GM12875 (cell line): ENCODE measurements around the gene COX6B2.

Experiments
- H3K4me3 ChIP-seq: one replicate; pipeline ENCODE4 v1.5.1; 2011; ENCODE audit warnings: low read depth, low read length, control low read depth
- TF ChIP-seq, protein P1 (sequence below): IDR thresholded peaks from 2 replicates; pipeline ENCODE4 v1.5.1; 2011; ENCODE audit warnings: low read depth, mild to moderate bottlenecking, control low read depth, inconsistent platforms, low read length, moderate library complexity, borderline replicate concordance; ENCODE audit not compliant: insufficient read depth

The COX6B2 gene

DNA sequence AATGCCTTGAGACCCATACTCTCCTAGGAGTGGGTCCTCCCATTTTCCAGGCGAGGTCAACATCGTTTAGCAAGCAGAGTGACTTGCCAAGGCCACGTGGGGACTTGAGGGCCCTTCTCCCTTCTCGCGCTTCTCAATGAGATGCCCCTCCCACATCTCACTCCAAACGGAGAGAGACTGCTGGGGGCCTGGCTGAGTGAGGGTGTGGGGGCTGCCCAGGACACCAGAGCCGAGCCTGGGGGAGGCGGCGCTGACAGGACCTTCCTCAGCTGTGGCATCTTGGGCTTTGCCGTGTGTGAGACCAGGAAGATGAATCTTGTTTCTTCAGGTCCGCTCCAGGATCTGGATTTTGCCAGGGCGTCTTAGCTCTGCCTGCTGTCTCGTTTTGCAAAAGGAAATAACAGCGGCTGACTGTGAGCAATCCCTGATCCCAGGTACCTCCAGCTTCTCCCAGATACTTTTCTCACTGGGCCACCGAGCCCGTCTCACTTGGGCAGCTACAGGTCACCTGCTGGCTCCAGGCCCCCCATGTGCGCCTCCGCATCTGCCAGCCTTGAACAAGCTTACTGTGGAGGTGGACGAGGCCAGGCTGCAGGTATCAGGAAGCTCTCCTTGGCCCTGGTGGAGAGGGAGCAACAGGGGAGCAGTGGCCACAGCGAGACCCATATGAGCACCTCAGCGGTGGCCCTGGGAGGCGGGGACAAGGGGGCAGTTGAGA is 6.0 kb downstream of the COX6B2 start:
- H3K4me3 ChIP-seq, result no peak overlapping the region
- TF ChIP-seq, protein P1, sequence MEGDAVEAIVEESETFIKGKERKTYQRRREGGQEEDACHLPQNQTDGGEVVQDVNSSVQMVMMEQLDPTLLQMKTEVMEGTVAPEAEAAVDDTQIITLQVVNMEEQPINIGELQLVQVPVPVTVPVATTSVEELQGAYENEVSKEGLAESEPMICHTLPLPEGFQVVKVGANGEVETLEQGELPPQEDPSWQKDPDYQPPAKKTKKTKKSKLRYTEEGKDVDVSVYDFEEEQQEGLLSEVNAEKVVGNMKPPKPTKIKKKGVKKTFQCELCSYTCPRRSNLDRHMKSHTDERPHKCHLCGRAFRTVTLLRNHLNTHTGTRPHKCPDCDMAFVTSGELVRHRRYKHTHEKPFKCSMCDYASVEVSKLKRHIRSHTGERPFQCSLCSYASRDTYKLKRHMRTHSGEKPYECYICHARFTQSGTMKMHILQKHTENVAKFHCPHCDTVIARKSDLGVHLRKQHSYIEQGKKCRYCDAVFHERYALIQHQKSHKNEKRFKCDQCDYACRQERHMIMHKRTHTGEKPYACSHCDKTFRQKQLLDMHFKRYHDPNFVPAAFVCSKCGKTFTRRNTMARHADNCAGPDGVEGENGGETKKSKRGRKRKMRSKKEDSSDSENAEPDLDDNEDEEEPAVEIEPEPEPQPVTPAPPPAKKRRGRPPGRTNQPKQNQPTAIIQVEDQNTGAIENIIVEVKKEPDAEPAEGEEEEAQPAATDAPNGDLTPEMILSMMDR, result no peak

DNA sequence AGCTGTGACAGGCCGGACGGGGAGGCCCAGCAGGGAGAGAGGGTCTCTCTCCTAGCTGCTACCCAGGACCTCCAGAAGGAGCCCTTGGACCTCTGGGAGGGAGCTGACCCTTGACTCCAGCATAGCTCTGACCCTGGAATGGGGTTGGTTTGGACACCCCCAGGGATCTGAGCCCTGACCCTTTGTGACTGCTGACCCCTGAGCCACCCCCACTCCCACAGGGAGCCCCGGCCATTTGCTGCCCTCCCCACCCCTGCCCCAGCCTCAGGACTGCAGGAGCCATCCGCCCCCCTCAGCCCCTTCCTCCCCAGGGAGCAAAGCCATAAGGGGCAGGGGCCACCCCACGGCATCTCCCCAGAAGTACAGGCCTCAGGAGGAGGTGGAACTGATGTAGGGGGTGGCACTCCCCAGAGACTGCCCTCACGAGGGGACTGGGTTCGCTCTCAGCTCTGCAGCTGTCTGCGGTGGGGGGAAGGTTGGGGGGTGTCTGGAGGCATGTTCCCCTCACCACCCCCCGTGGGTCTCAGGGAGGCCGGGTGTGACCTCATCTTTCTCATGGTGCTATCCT is 7.0 kb downstream of the COX6B2 start:
- TF ChIP-seq, protein P1, result no peak
- no peak overlapping the region for H3K4me3 ChIP-seq

DNA sequence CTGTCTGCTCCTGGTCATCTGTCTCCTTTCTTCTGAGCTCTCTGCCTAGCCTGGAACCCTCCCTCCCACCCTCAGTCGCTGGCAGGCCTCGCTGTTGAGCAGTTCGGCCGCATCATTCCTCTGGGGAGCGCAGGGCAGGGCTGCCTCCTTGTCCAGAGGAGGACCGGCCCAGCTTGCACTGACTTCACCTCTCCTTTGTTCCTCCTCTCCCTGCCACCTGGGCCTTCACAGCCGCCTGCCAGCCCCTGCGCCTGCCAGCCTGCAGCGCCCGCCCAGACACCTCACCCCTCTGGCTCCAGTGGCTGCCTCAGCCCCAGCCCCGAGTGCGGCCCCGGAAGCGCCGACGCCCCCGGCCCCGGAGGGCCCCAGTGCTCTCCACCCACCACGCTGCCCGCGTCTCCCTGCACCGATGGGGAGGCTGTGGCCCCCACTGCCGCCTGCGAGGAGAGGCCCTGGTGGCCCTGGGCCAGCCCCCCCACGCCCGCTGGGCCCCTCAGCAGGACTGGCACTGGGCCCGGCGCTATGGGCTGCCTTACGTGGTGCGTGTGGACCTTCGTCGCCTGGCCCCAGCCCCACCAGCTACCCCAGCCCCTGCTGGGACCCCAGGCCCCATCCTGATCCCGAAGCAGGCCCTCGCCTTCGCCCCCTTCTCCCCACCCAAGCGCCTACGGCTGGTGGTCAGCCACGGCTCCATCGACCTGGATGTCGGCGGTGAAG is 7.6 kb downstream of the COX6B2 start:
- H3K4me3 ChIP-seq, result no peak overlapping the region
- TF ChIP-seq, protein P1, result no peak

DNA sequence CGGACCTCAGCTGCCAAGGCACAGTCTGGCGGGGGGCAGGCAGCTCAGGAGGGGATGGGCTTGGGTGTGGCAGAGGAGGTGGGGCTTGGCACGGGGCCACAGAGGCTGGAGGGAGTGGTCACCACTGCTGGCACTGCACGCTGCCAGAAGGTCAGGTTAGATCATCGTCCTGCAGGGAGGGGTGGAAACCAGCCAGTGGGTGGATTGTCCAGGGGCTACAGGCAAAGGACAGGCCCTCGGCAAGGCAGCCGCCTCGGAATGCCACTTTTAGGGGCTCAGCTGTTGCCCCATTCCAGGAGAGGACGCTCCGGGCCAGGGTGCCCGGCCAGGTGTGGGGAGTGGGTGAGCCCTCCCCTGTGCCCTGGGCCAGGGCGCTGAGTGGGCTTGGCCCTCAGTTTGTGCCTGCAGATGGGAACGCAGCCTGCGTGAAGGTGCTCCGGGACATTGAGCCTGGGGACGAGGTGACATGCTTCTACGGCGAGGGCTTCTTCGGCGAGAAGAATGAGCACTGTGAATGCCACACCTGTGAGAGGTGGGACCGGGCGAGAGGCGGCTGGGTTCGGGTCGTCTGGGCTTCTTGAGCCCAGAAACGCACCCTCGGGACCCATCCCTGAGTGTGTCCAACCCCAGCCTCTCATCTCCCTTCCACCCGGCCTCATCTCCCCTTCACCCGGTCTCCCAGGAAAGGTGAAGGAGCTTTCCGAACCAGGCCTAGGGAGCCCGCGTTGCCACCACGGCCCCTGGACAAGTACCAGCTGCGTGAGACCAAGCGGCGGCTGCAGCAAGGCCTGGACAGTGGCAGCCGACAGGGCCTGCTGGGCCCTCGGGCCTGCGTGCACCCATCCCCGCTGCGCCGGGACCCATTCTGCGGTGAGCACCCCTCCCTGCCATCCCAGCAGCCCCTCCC is 8.4 kb downstream of the COX6B2 start:
- H3K4me3 ChIP-seq, result no peak overlapping the region
- TF ChIP-seq, protein P1, result no peak

DNA sequence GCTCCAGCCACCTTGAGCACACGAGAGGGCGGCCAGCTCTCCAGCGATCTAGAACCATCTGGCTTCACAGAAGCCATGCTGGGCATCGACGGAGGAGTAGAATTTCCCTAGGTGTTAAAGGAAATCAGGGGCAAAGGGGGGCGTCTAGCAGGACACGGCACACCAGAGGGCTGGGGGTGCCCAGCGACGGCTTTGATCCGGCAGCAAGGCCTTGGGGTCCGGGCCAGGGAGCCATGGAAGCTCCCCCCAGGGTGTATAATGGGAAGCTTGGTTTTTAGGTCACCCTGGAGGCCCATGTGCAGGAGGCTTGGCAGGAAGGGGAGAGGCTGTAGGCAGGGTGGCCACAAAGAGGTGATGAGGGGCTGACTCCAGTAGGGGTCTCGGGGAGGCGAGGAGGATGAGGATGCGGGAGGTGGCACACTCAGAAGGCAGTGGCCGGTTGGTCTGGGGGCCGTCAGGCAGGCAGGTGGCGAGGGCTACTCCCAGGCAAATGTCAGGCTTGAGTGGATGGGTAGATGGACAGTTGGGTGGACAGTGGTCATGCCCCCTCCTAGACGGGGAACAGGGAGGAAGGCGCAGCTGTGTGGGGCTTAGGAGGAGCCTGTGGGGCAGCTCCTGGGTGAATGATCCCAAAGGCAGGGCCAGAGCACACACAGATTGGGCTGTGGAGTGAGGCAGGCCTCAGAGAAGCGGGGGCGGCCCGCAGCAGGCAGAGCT is 9.3 kb downstream of the COX6B2 start:
- TF ChIP-seq, protein P1, result no peak
- no peak overlapping the region for H3K4me3 ChIP-seq

DNA sequence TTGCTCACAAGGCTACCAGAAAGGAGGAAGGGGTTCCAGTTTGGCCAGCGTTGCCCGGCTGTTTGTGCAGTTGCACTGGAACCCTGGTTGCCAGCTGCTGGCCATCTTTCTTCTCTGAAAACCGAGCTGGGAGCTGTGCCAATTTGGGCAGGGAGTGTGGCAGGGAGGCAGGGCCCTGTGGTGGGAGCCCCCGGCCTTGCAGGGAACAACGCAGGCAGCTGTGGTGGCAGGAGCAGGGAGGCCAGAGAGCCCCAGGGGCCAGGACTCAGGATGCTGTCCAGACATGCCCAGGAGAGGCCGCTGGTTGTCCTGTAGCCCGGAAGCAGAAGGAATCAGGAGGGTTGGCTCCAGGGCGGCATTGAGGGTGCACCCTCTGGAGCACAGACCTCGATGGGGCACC is 10.1 kb downstream of the COX6B2 start:
- H3K4me3 ChIP-seq, result no peak overlapping the region
- TF ChIP-seq, protein P1, result no peak
